ENCODE measurements around the gene KCNT1. TPM values are rescaled to one million over a fixed set of nuclear protein-coding genes. Genes with fewer than 3 reads are reported as not detected.
"Not testable (repeated sequence)": the region's sequence is repeated elsewhere in the genome, so short reads cannot be mapped to it uniquely, and the experiment has no call there.

KCNT1 gene
- total RNA-seq, 1 experiment from 2014 or later = not detected

DNA sequence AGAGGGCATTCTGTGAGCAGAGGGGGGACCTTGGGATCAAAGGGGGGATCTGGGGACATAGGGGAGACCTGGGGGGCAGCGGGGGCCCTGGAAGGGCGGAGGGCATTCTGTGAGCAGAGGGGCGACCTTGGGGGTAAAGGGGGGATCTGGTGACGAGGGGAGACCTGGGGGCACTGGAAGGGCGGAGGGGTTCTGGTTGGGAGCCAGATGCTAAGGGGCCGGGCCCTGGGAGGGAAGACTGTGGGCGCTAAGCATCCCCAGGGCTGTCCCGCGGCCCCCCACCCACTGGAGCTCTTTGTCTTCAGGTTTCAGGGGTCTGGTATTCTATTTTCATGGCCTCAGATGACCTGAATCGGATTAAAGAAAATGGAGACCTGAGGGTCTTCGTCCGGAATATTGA is 38.1 kb upstream of the KCNT1 start:
- no peak overlapping the region for H3K9ac ChIP-seq (ENCODE audit: low read length)
- DNase-seq = no peak
- no peaks in the 10 kb centered on the region for H3K9me2 ChIP-seq (replicated peaks; ENCODE audit: insufficient read depth, low read length)
- H4K20me1 ChIP-seq (ENCODE audit: insufficient read depth, low read depth, low read length) = no peaks in the 10 kb centered on the region
- H3K9me3 ChIP-seq (ENCODE audit: low read length) = no peaks in the 10 kb centered on the region
- no peak overlapping the region for H3K4me2 ChIP-seq (ENCODE audit: low read depth, low read length, poor library complexity, severe bottlenecking)
- H2AFZ ChIP-seq (ENCODE audit: low read length) = no peak overlapping the region
- no peak overlapping the region for H3K4me3 ChIP-seq (ENCODE audit: low read length)
- no peaks in the 10 kb centered on the region for H3K27me3 ChIP-seq (ENCODE audit: low read length)
- no peak overlapping the region for H3K27ac ChIP-seq (ENCODE audit: low read length)
- H3K4me1 ChIP-seq (ENCODE audit: low read length) = no peaks in the 10 kb centered on the region
- no peaks in the 10 kb centered on the region for H3K36me3 ChIP-seq (ENCODE audit: insufficient read depth, low read length)
- no peaks in the 10 kb centered on the region for H3K79me2 ChIP-seq (ENCODE audit: low read length)

DNA sequence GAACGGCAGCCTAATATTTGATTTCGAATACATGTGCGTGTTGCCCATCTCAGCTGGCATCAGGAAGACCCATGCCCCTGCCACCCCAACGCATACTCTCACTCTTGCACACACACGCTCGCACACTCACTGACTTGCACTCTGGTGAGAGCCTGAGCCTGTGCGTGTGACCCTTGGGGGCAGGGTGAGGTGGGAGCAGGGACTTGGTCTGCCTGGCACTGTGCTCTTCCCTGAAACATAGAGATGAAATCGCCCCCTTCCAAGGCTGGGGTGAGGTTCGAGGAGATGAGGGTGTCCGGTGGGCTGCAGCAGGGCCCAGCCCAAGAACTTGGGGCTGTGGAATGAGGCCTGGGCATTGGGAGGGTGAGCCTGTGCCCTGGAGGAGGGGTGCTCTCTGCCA is 37.7 kb upstream of the KCNT1 start:
- no peak for DNase-seq
- Histone ChIP-seq H3K27me3 (ENCODE audit: low read length) (no peaks in the 10 kb centered on the region), H2AFZ (ENCODE audit: low read length) (no peak overlapping the region), H3K36me3 (ENCODE audit: insufficient read depth, low read length) (no peaks in the 10 kb centered on the region), H3K9ac (ENCODE audit: low read length) (no peak overlapping the region), H3K4me1 (ENCODE audit: low read length) (no peaks in the 10 kb centered on the region), H3K9me2 (replicated peaks; ENCODE audit: insufficient read depth, low read length) (no peaks in the 10 kb centered on the region), H3K27ac (ENCODE audit: low read length) (no peak overlapping the region), H3K4me2 (ENCODE audit: low read depth, low read length, poor library complexity, severe bottlenecking) (no peak overlapping the region), H3K9me3 (ENCODE audit: low read length) (no peaks in the 10 kb centered on the region), H3K4me3 (ENCODE audit: low read length) (no peak overlapping the region), H4K20me1 (ENCODE audit: insufficient read depth, low read depth, low read length) (no peaks in the 10 kb centered on the region), H3K79me2 (ENCODE audit: low read length) (no peaks in the 10 kb centered on the region)

DNA sequence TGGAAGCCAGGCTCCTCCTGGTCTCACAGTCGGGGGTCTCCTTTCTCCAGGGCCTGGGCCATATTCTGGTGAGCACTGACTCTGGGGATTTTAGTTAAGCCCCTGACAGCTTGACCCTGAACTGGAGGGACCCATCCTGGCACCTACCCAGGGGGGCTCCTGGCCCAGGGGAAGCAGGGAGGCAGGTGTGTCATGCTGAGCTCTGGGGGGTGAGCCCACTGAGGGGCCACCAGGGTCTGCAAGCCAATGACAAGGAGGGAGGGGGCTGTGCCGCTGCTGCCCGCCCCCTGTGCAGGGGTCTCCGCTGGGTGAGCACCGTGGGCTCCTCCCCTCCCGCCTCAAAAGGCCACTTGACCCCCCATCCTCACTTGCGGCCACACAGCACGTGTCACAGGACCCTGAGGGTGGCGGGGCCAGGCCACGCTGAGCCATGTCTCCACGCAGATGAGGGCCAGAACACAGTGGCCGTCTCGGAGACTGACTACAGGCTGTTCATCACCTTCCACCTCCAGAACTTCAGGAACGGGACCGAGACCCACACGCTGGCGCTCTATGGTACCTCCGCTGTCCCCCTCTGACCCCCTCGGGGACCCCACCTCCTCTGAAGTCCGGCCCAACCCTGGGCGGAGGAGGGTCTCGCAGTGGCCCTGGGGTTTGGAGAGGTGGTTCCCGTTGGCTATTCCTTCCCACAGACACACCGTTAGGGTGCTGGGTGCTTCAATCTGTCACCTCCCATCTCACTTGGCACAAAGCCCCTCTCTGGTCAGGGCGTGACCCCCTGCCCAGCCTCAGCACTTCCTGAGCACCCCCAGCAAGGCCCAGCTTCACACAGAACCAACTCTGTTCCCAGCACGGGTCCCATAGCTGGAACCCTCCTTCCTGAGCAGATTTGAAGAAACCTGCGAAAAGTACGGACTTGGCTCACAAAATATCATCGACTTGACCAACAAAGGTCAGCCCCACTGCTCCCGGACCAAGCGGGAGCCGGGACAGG is 36.9 kb upstream of the KCNT1 start:
- Histone ChIP-seq H3K79me2 (ENCODE audit: low read length) (no peaks in the 10 kb centered on the region), H4K20me1 (ENCODE audit: insufficient read depth, low read depth, low read length) (no peaks in the 10 kb centered on the region), H3K27me3 (ENCODE audit: low read length) (no peaks in the 10 kb centered on the region), H3K4me1 (ENCODE audit: low read length) (no peaks in the 10 kb centered on the region), H3K4me3 (ENCODE audit: low read length) (no peak overlapping the region), H3K9me3 (ENCODE audit: low read length) (no peaks in the 10 kb centered on the region), H3K4me2 (ENCODE audit: low read depth, low read length, poor library complexity, severe bottlenecking) (no peak overlapping the region), H3K27ac (ENCODE audit: low read length) (no peak overlapping the region), H3K36me3 (ENCODE audit: insufficient read depth, low read length) (no peaks in the 10 kb centered on the region), H2AFZ (ENCODE audit: low read length) (no peak overlapping the region), H3K9ac (ENCODE audit: low read length) (no peak overlapping the region), H3K9me2 (replicated peaks; ENCODE audit: insufficient read depth, low read length) (no peaks in the 10 kb centered on the region)
- no peak for DNase-seq

DNA sequence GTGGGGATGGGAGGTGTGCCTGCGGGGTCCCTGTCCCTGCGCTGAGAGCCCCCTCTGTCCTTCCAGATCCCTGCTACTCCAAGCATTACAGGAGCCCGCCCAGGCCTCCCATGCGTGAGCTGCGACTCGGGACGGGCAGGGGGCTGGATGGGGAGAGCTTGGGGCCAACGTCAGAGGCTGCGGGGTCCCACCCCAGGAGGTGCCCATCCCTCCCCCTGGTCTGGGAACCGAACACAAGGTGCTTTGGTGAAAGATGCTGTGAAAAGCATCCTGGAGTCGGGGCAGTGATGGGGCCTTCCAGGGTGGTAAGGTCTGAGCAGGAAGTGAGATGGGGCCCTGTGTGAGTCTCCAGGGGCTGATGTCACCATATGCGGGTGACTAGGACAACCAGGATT is 36.2 kb upstream of the KCNT1 start:
- Histone ChIP-seq H3K27ac (ENCODE audit: low read length) (no peak overlapping the region), H4K20me1 (ENCODE audit: insufficient read depth, low read depth, low read length) (no peaks in the 10 kb centered on the region), H3K4me1 (ENCODE audit: low read length) (no peaks in the 10 kb centered on the region), H3K9me2 (replicated peaks; ENCODE audit: insufficient read depth, low read length) (no peaks in the 10 kb centered on the region), H3K9me3 (ENCODE audit: low read length) (no peaks in the 10 kb centered on the region), H2AFZ (ENCODE audit: low read length) (no peak overlapping the region), H3K9ac (ENCODE audit: low read length) (no peak overlapping the region), H3K27me3 (ENCODE audit: low read length) (no peaks in the 10 kb centered on the region), H3K79me2 (ENCODE audit: low read length) (no peaks in the 10 kb centered on the region), H3K4me3 (ENCODE audit: low read length) (no peak overlapping the region), H3K4me2 (ENCODE audit: low read depth, low read length, poor library complexity, severe bottlenecking) (no peak overlapping the region), H3K36me3 (ENCODE audit: insufficient read depth, low read length) (no peaks in the 10 kb centered on the region)
- DNase-seq = no peak

DNA sequence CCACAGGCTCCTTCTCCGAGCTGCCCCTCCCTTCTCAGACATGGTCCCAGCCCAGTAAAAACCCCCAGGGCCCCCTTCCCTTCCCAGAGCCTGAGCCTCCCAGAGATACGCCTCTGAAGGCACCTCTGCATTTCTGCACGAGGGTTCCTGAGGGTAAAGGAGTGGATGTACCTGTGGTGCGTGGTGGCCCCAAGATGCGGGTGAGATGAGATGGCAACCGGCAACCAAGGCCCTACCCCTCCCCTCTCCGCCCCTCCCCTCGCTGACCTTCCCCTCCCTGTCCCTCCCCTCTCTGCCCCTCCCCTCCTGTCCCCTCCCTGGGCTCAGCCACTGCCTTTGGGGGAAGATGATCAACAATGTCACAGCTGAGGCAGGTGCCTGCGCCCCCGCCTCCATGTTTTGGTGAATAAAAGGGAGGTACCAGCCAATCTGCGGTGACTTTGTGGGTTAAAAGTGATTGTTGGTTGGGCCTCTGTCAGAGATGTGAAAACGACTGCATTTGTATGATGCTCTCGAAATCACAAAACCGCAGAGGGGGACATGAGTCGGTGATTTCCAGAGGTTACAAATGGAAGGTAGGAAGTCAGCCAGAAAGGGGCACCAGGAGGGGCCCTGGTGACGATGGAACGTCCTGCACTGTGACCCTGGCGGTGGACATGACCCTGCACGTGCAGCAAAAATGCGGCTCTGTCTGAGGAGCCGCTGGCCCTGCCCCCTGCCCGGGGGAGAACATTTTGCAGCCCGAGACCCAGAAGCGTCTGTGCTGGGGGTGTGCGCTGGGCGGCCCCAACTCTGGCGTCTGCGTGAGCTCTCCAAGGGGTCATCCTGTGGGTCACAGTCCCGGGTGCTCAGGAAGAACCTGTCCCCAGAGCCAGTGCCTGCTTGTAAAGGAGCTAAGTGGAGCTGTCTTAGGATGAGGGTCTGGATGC is 35.2 kb upstream of the KCNT1 start:
- no peaks in the 10 kb centered on the region for H4K20me1 ChIP-seq (ENCODE audit: insufficient read depth, low read depth, low read length)
- H3K9me3 ChIP-seq (ENCODE audit: low read length) = no peaks in the 10 kb centered on the region
- no peak overlapping the region for H3K9ac ChIP-seq (ENCODE audit: low read length)
- H3K79me2 ChIP-seq (ENCODE audit: low read length) = no peaks in the 10 kb centered on the region
- H3K27me3 ChIP-seq (ENCODE audit: low read length) = no peaks in the 10 kb centered on the region
- no peak for DNase-seq
- H3K27ac ChIP-seq (ENCODE audit: low read length) = no peak overlapping the region
- no peak overlapping the region for H3K4me2 ChIP-seq (ENCODE audit: low read depth, low read length, poor library complexity, severe bottlenecking)
- no peaks in the 10 kb centered on the region for H3K36me3 ChIP-seq (ENCODE audit: insufficient read depth, low read length)
- H3K4me3 ChIP-seq (ENCODE audit: low read length) = no peak overlapping the region
- no peaks in the 10 kb centered on the region for H3K4me1 ChIP-seq (ENCODE audit: low read length)
- H3K9me2 ChIP-seq (replicated peaks; ENCODE audit: insufficient read depth, low read length) = no peaks in the 10 kb centered on the region
- H2AFZ ChIP-seq (ENCODE audit: low read length) = no peak overlapping the region

DNA sequence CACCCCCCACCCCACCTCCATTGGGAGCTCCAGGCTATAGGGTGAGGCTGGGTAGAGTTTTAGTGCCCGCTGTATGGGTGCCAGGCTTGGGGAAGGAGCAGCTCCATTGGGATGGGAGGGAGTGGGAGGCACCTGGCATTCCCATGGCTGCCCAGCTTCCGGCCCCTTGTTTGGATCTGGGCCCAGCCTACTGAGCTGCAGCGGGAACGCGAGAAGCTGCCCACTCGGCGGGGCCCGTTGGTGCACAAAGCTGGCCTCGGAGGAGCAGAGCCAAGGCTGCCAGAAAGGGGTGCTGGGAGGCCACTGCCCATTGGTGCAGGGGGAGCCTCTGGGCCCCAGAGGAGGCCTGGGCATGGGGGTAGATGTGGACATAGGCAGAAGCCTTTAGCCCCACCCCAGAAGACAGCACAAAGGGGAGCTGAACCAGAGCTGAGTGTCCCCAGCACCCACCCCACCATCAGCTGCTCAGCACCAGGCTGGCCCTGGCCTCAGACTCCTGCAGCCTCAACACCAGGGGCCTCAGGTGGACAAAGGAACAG is 34.5 kb upstream of the KCNT1 start:
- no peaks in the 10 kb centered on the region for H3K9me2 ChIP-seq (replicated peaks; ENCODE audit: insufficient read depth, low read length)
- no peaks in the 10 kb centered on the region for H3K36me3 ChIP-seq (ENCODE audit: insufficient read depth, low read length)
- no peaks in the 10 kb centered on the region for H3K79me2 ChIP-seq (ENCODE audit: low read length)
- no peak overlapping the region for H3K9ac ChIP-seq (ENCODE audit: low read length)
- no peak overlapping the region for H3K4me3 ChIP-seq (ENCODE audit: low read length)
- H3K4me1 ChIP-seq (ENCODE audit: low read length) = no peaks in the 10 kb centered on the region
- H3K27me3 ChIP-seq (ENCODE audit: low read length) = no peaks in the 10 kb centered on the region
- H4K20me1 ChIP-seq (ENCODE audit: insufficient read depth, low read depth, low read length) = no peaks in the 10 kb centered on the region
- no peaks in the 10 kb centered on the region for H3K9me3 ChIP-seq (ENCODE audit: low read length)
- no peak overlapping the region for H2AFZ ChIP-seq (ENCODE audit: low read length)
- no peak overlapping the region for H3K4me2 ChIP-seq (ENCODE audit: low read depth, low read length, poor library complexity, severe bottlenecking)
- no peak overlapping the region for H3K27ac ChIP-seq (ENCODE audit: low read length)
- DNase-seq = no peak

DNA sequence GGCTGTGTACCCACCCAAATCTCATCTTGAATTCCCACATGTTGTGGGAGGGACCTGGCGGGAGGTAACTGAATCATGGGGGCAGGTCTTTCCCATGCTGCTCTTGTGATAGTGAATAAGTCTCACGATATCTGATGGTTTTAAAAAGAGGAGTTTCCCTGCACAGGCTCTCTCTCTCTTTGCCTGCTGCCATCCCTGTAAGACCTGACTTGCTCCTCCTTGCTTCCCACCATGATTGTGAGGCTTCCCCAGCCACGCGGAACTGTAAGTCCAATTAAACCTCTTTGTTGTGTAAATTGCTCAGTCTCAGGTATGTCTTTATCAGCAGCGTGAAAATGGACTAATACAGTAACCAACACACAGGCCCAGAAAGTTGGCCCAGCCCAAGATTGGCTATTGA is 33.0 kb upstream of the KCNT1 start:
- H3K79me2 ChIP-seq (ENCODE audit: low read length); H3K36me3 ChIP-seq (ENCODE audit: insufficient read depth, low read length); H3K27ac ChIP-seq (ENCODE audit: low read length); H4K20me1 ChIP-seq (ENCODE audit: insufficient read depth, low read depth, low read length); DNase-seq; H3K4me2 ChIP-seq (ENCODE audit: low read depth, low read length, poor library complexity, severe bottlenecking); H3K27me3 ChIP-seq (ENCODE audit: low read length); H3K4me3 ChIP-seq (ENCODE audit: low read length); H3K9me2 ChIP-seq (replicated peaks; ENCODE audit: insufficient read depth, low read length); H2AFZ ChIP-seq (ENCODE audit: low read length); H3K9ac ChIP-seq (ENCODE audit: low read length); H3K4me1 ChIP-seq (ENCODE audit: low read length); H3K9me3 ChIP-seq (ENCODE audit: low read length): not testable (repeated sequence)

Measured in Karpas-422 (cell line).